Osteoblast (primary cell): ENCODE results near the gene ESD. TPM values are rescaled to one million over a fixed set of nuclear protein-coding genes. Genes with fewer than 3 reads are reported as not detected.
A peak's percentile ranks its signal among the peaks of the same experiment; 100 is the strongest.

ENCODE experiments used
- DNase-seq: peaks from one replicate; pipeline ENCODE4 v3.0.0; 2011; ENCODE audit warnings: low spot score, mixed read lengths; ENCODE audit not compliant: insufficient read length; ENCODE audit errors: missing footprints
- H2AFZ ChIP-seq: 2 replicates; pipeline ENCODE4 v1.6.0; 2011; ENCODE audit warnings: mild to moderate bottlenecking, low read length
- H3K27ac ChIP-seq: 2 replicates; pipeline ENCODE4 v1.5.1; 2011; ENCODE audit warnings: mild to moderate bottlenecking, low read depth, low read length, moderate library complexity
- H3K27me3 ChIP-seq: 2 replicates; pipeline ENCODE4 v1.6.0; 2012; ENCODE audit warnings: mild to moderate bottlenecking, control low read depth, inconsistent platforms, low read length, moderate library complexity; ENCODE audit not compliant: insufficient read depth
- H3K36me3 ChIP-seq: 2 replicates; pipeline ENCODE4 v1.5.1; 2011; ENCODE audit warnings: mild to moderate bottlenecking, low read length, control low read depth, moderate library complexity; ENCODE audit not compliant: insufficient read depth
- H3K4me1 ChIP-seq: 2 replicates; pipeline ENCODE4 v1.5.1; 2011; ENCODE audit warnings: mild to moderate bottlenecking, low read length, control low read depth, moderate library complexity; ENCODE audit not compliant: insufficient read depth
- H3K4me2 ChIP-seq: 2 replicates; pipeline ENCODE4 v1.6.0; 2011; ENCODE audit warnings: mild to moderate bottlenecking, low read length; ENCODE audit not compliant: insufficient read depth
- H3K4me3 ChIP-seq: fragments of 200-600 bp; sonication (generic); 3 replicates; pipeline ENCODE4 v1.5.1; 2012; ENCODE audit warnings: mild to moderate bottlenecking, low read length, inconsistent platforms; ENCODE audit not compliant: insufficient read depth
- H3K79me2 ChIP-seq: 2 replicates; pipeline ENCODE4 v1.6.0; 2012; ENCODE audit warnings: mild to moderate bottlenecking, low read length, control low read depth, inconsistent platforms; ENCODE audit not compliant: insufficient read depth
- H3K9me3 ChIP-seq: 2 replicates; pipeline ENCODE4 v1.5.1; 2011; ENCODE audit warnings: low read depth, low read length, control low read depth
- H4K20me1 ChIP-seq: 2 replicates; pipeline ENCODE4 v1.6.0; 2012; ENCODE audit warnings: mild to moderate bottlenecking, low read length, control low read depth; ENCODE audit not compliant: insufficient read depth
- total RNA-seq: library from RNA; depleted of rRNA; stranded (reverse); fragments of >200 nt; gene quantifications from 2 replicates; pipeline ENCODE4 v1.2.3, GENCODE V29; 2012
- TF ChIP-seq, protein P1 (sequence below): IDR thresholded peaks from 2 replicates; pipeline ENCODE4 v1.5.1; 2011; ENCODE audit warnings: mild to moderate bottlenecking, low read depth, low read length, moderate library complexity; ENCODE audit errors: extremely low read depth

Gene ESD
- total RNA-seq, 1 donor: 130 TPM

DNA sequence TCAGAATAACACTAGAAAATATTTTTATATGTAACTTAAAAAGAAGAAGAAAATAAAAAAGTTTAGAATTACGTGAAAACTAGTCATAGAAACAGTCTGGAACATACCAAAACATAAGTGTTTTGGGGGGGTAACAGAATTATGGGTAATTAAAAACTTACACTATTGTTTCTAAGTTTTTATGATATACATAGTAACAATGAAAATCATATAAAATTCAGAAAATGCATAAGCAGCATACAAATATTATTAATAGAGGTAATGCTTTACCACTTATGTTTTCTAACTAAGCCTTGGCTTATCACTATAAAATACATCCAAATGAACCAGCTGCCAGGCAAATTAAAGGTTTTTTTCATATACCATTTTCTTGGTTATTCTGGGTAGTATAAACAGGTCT, 14.9 kb downstream of the ESD start:
- DNase-seq: no peak
- Histone ChIP-seq H3K9me3 (no peaks in the 10 kb centered on the region), H3K4me1 (peaks cover 11% of the 10 kb centered on the region), H4K20me1 (peaks cover 2% of the 10 kb centered on the region), H2AFZ (no peak overlapping the region), H3K36me3 (peaks cover 61% of the 10 kb centered on the region), H3K27me3 (no peaks in the 10 kb centered on the region), H3K4me2 (no peak overlapping the region), H3K79me2 (peaks cover 2% of the 10 kb centered on the region), H3K4me3 (no peak overlapping the region), H3K27ac (no peak overlapping the region)
- TF ChIP-seq, protein P1, sequence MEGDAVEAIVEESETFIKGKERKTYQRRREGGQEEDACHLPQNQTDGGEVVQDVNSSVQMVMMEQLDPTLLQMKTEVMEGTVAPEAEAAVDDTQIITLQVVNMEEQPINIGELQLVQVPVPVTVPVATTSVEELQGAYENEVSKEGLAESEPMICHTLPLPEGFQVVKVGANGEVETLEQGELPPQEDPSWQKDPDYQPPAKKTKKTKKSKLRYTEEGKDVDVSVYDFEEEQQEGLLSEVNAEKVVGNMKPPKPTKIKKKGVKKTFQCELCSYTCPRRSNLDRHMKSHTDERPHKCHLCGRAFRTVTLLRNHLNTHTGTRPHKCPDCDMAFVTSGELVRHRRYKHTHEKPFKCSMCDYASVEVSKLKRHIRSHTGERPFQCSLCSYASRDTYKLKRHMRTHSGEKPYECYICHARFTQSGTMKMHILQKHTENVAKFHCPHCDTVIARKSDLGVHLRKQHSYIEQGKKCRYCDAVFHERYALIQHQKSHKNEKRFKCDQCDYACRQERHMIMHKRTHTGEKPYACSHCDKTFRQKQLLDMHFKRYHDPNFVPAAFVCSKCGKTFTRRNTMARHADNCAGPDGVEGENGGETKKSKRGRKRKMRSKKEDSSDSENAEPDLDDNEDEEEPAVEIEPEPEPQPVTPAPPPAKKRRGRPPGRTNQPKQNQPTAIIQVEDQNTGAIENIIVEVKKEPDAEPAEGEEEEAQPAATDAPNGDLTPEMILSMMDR: no peak

DNA sequence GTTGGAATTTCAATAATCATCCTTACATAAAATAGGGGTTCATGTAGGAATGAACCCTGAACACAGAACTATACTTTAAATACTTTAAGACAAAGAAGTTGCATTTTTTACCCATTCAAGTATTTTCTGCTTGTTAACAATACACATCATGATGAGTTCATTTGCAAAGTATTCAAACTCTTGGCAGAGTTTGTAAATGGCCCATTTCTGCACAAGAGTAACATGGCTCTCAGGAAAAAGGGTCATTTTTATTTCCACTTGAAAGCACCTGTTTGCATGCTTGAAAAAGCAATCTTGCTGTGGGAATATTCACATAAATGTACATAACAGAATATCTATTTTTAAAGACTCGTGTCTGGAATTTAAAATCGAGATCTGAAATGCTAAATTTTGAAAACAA, 18.1 kb downstream of the ESD start:
- TF ChIP-seq, protein P1: no peak
- H3K4me1 ChIP-seq: peaks cover 11% of the 10 kb centered on the region
- H3K27me3 ChIP-seq: no peaks in the 10 kb centered on the region
- DNase-seq: no peak
- peaks cover 2% of the 10 kb centered on the region for H3K79me2 ChIP-seq
- peak overlapping the region; percentile 40 for H3K27ac ChIP-seq
- H2AFZ ChIP-seq: no peak overlapping the region
- H4K20me1 ChIP-seq: peaks cover 2% of the 10 kb centered on the region
- H3K36me3 ChIP-seq: peaks cover 54% of the 10 kb centered on the region
- H3K4me2 ChIP-seq: peak overlapping the region; percentile 9
- no peak overlapping the region for H3K4me3 ChIP-seq
- no peaks in the 10 kb centered on the region for H3K9me3 ChIP-seq

DNA sequence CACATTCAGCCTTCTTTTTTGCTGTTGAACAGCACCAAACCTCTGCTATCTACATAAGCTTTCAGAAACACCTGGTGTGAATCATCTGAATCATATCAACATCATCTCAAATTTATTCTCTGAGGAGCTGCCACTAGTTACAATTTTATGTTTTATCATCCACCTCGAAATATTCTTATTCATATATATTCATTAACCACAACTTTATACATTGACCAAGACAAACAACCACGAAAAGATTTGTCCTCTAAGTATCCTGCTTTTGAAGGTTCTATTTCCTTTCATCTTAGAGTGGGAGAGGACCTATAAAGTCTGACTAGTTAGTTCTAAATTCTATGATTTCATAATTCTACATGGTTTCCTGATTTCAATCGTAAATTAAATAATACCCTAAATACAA, 18.9 kb downstream of the ESD start:
- peaks cover 2% of the 10 kb centered on the region for H4K20me1 ChIP-seq
- H3K9me3 ChIP-seq: no peaks in the 10 kb centered on the region
- peak overlapping the region; percentile 9 for H3K4me2 ChIP-seq
- no peak overlapping the region for H2AFZ ChIP-seq
- H3K27ac ChIP-seq: peak overlapping the region; percentile 40
- H3K27me3 ChIP-seq: no peaks in the 10 kb centered on the region
- DNase-seq: no peak
- H3K36me3 ChIP-seq: peaks cover 58% of the 10 kb centered on the region
- TF ChIP-seq, protein P1: no peak
- H3K4me1 ChIP-seq: peaks cover 11% of the 10 kb centered on the region
- H3K79me2 ChIP-seq: peaks cover 2% of the 10 kb centered on the region
- no peak overlapping the region for H3K4me3 ChIP-seq

- H3K36me3 ChIP-seq: peaks cover 51% of the 10 kb centered on the region
- peaks cover 11% of the 10 kb centered on the region for H3K4me1 ChIP-seq
- peaks cover 2% of the 10 kb centered on the region for H4K20me1 ChIP-seq
- H2AFZ ChIP-seq: no peak overlapping the region
- no peaks in the 10 kb centered on the region for H3K27me3 ChIP-seq
- DNase-seq: no peak
- no peak overlapping the region for H3K4me3 ChIP-seq
- TF ChIP-seq, protein P1: no peak
- no peak overlapping the region for H3K4me2 ChIP-seq
- H3K27ac ChIP-seq: no peak overlapping the region
- no peaks in the 10 kb centered on the region for H3K9me3 ChIP-seq
- no peaks in the 10 kb centered on the region for H3K79me2 ChIP-seq
Observed at GRCh38 chr13:46775385-46776107, 21.4 kb downstream of the ESD start.
